K562 (cell line): ENCODE data around the gene DLX2. TPM values are rescaled to one million over a fixed set of nuclear protein-coding genes. Genes with fewer than 3 reads are reported as not detected.

Source experiments
- CSDE1 ChIP-seq, 2 experiments: fragments of 450-650 bp; IDR thresholded peaks; 2 replicates each; pipeline ENCODE4 v1.6.1; 2016; ENCODE audit warnings: mild to moderate bottlenecking in 1 of 2
- MAFK ChIP-seq: IDR thresholded peaks from 2 replicates; pipeline ENCODE4 v1.6.1; 2011; ENCODE audit warnings: low read length, improper control_type of control experiment
- SMC3 ChIP-seq: conservative IDR thresholded peaks from 2 replicates; pipeline ENCODE4 v1.6.1; 2011; ENCODE audit warnings: low read depth, low read length, improper control_type of control experiment; ENCODE audit not compliant: insufficient read depth
- ZNF165 ChIP-seq: fragments of 250-450 bp; sonication (Bioruptor Pico); IDR thresholded peaks from 2 replicates; pipeline ENCODE4 v1.4.0; 2020; ENCODE audit warnings: borderline replicate concordance
- ZNF174 ChIP-seq: fragments of 250-450 bp; sonication (Bioruptor Pico); IDR thresholded peaks from 2 replicates; pipeline ENCODE4 v1.4.0; 2020; ENCODE audit warnings: mild to moderate bottlenecking
- polyA plus RNA-seq, 8 experiments: library from polyadenylated mRNA; depleted of rRNA in 4 of 8; stranded (reverse) in 5 of 8; unstranded in 3 of 8; fragments of >200 nt; fragmentation: Nextera tagmentation in 2 of 8; fragmentation: Illumina TruSeq in 1 of 8; extraction: Ambion mirVana in 2 of 8; extraction: Trizol in 1 of 8; gene quantifications; 2 replicates each; pipeline versions ENCODE4 v1.2.1 to v1.2.3, GENCODE V29; 2011 to 2014; ENCODE audit warnings: inconsistent platforms in 1 of 8, missing spikeins in 1 of 8
- total RNA-seq, 7 experiments: library from RNA; depleted of rRNA in 6 of 7; stranded (reverse); fragments of >200 nt in 6 of 7; fragmentation: Illumina TruSeq in 2 of 7; extraction: Trizol in 2 of 7; gene quantifications; 2 replicates each; pipeline versions ENCODE4 v1.2.1 to v1.2.3, GENCODE V29; 2011 to 2021; ENCODE audit warnings: low replicate concordance in 1 of 7
- TF ChIP-seq, protein P1 (sequence below), 3 experiments: fragments of 200-800 bp in 1 of 3; fragments of 250-450 bp in 1 of 3; fragments of 450-650 bp in 1 of 3; sonication (Bioruptor Pico) in 1 of 3; sonication (Bioruptor generic) in 1 of 3; formaldehyde crosslinking in 1 of 3; IDR thresholded peaks; 2 replicates each; pipeline versions ENCODE4 v1.6.1 to v1.8.0; 2016 to 2022; ENCODE audit warnings: mild to moderate bottlenecking in 2 of 3, missing genetic modification characterization in 2 of 3, missing compliant biosample characterization in 1 of 3, moderate library complexity in 1 of 3
- TF ChIP-seq, protein P2 (sequence below), 3 experiments: fragments of 200-800 bp in 1 of 3; sonication (Bioruptor generic) in 1 of 3; sonication (generic) in 1 of 3; formaldehyde crosslinking in 1 of 3; IDR thresholded peaks; 2 replicates each; pipeline versions ENCODE4 v1.6.1 to v1.8.0; 2016 to 2022; ENCODE audit warnings: mild to moderate bottlenecking in 2 of 3, missing compliant biosample characterization in 2 of 3, missing genetic modification characterization in 2 of 3, missing genetic modification reagents in 1 of 3
- TF ChIP-seq, protein P3 (sequence below): sonication (generic); formaldehyde crosslinking; IDR thresholded peaks from 2 replicates; pipeline ENCODE4 v1.8.0; 2022; ENCODE audit warnings: mild to moderate bottlenecking, missing genetic modification reagents
- TF ChIP-seq, protein P4 (sequence below): fragments of 450-650 bp; IDR thresholded peaks from 2 replicates; pipeline ENCODE4 v1.6.1; 2017; ENCODE audit warnings: antibody characterized with exemption, mild to moderate bottlenecking
- TF ChIP-seq, protein P5 (sequence below): sonication (generic); formaldehyde crosslinking; IDR thresholded peaks from 2 replicates; pipeline ENCODE4 v1.8.1; 2023; ENCODE audit warnings: mild to moderate bottlenecking, missing genetic modification reagents
- TF ChIP-seq, protein P6 (sequence below): fragments of 450-650 bp; IDR thresholded peaks from 2 replicates; pipeline ENCODE4 v1.6.1; 2016; ENCODE audit warnings: low read depth, mild to moderate bottlenecking, moderate library complexity

DLX2 gene
- total and polyA plus RNA-seq, 9 of the 15 experiments (the other 6 are each of a cell fraction or from before 2014, with no cell fraction given): 0.14 to 4.3 (median 0.86) TPM

DNA sequence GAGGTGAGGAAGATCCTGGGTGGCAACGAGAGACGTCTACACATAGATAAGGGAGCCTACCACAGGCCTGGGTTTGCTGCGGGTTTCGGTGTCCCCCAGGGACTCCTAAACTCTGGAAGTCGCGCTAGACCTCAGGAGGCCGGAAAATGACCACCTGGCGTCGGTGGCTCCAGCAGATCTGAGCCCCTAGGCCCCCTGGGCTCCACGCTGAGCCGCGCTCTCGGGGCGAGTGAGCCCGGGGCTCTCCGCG is 18.4 kb downstream of the DLX2 start (continued):
- TF ChIP-seq, protein P1, sequence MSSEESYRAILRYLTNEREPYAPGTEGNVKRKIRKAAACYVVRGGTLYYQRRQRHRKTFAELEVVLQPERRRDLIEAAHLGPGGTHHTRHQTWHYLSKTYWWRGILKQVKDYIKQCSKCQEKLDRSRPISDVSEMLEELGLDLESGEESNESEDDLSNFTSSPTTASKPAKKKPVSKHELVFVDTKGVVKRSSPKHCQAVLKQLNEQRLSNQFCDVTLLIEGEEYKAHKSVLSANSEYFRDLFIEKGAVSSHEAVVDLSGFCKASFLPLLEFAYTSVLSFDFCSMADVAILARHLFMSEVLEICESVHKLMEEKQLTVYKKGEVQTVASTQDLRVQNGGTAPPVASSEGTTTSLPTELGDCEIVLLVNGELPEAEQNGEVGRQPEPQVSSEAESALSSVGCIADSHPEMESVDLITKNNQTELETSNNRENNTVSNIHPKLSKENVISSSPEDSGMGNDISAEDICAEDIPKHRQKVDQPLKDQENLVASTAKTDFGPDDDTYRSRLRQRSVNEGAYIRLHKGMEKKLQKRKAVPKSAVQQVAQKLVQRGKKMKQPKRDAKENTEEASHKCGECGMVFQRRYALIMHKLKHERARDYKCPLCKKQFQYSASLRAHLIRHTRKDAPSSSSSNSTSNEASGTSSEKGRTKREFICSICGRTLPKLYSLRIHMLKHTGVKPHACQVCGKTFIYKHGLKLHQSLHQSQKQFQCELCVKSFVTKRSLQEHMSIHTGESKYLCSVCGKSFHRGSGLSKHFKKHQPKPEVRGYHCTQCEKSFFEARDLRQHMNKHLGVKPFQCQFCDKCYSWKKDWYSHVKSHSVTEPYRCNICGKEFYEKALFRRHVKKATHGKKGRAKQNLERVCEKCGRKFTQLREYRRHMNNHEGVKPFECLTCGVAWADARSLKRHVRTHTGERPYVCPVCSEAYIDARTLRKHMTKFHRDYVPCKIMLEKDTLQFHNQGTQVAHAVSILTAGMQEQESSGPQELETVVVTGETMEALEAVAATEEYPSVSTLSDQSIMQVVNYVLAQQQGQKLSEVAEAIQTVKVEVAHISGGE (CRISPR knock-in tag; IDR thresholded peaks at IDR 0.05): no peak
- TF ChIP-seq CSDE1 (IDR thresholded peaks at IDR 0.05) (0 out of 4 replicates have a peak, but pooled peaks of 1 of the 2 experiments have one; percentile 2), SMC3 (no peak), ZNF165 (CRISPR knock-in tag) (no peak), ZNF174 (CRISPR knock-in tag) (no peak), MAFK (no peak)
- TF ChIP-seq, protein P2, sequence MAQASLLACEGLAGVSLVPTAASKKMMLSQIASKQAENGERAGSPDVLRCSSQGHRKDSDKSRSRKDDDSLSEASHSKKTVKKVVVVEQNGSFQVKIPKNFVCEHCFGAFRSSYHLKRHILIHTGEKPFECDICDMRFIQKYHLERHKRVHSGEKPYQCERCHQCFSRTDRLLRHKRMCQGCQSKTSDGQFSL (CRISPR knock-in tag; IDR thresholded peaks at IDR 0.05): no peak
- TF ChIP-seq, protein P2 (tag; IDR thresholded peaks at IDR 0.05): no peak
- TF ChIP-seq, protein P3, sequence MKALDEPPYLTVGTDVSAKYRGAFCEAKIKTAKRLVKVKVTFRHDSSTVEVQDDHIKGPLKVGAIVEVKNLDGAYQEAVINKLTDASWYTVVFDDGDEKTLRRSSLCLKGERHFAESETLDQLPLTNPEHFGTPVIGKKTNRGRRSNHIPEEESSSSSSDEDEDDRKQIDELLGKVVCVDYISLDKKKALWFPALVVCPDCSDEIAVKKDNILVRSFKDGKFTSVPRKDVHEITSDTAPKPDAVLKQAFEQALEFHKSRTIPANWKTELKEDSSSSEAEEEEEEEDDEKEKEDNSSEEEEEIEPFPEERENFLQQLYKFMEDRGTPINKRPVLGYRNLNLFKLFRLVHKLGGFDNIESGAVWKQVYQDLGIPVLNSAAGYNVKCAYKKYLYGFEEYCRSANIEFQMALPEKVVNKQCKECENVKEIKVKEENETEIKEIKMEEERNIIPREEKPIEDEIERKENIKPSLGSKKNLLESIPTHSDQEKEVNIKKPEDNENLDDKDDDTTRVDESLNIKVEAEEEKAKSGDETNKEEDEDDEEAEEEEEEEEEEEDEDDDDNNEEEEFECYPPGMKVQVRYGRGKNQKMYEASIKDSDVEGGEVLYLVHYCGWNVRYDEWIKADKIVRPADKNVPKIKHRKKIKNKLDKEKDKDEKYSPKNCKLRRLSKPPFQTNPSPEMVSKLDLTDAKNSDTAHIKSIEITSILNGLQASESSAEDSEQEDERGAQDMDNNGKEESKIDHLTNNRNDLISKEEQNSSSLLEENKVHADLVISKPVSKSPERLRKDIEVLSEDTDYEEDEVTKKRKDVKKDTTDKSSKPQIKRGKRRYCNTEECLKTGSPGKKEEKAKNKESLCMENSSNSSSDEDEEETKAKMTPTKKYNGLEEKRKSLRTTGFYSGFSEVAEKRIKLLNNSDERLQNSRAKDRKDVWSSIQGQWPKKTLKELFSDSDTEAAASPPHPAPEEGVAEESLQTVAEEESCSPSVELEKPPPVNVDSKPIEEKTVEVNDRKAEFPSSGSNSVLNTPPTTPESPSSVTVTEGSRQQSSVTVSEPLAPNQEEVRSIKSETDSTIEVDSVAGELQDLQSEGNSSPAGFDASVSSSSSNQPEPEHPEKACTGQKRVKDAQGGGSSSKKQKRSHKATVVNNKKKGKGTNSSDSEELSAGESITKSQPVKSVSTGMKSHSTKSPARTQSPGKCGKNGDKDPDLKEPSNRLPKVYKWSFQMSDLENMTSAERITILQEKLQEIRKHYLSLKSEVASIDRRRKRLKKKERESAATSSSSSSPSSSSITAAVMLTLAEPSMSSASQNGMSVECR: no peak
- TF ChIP-seq, protein P4, sequence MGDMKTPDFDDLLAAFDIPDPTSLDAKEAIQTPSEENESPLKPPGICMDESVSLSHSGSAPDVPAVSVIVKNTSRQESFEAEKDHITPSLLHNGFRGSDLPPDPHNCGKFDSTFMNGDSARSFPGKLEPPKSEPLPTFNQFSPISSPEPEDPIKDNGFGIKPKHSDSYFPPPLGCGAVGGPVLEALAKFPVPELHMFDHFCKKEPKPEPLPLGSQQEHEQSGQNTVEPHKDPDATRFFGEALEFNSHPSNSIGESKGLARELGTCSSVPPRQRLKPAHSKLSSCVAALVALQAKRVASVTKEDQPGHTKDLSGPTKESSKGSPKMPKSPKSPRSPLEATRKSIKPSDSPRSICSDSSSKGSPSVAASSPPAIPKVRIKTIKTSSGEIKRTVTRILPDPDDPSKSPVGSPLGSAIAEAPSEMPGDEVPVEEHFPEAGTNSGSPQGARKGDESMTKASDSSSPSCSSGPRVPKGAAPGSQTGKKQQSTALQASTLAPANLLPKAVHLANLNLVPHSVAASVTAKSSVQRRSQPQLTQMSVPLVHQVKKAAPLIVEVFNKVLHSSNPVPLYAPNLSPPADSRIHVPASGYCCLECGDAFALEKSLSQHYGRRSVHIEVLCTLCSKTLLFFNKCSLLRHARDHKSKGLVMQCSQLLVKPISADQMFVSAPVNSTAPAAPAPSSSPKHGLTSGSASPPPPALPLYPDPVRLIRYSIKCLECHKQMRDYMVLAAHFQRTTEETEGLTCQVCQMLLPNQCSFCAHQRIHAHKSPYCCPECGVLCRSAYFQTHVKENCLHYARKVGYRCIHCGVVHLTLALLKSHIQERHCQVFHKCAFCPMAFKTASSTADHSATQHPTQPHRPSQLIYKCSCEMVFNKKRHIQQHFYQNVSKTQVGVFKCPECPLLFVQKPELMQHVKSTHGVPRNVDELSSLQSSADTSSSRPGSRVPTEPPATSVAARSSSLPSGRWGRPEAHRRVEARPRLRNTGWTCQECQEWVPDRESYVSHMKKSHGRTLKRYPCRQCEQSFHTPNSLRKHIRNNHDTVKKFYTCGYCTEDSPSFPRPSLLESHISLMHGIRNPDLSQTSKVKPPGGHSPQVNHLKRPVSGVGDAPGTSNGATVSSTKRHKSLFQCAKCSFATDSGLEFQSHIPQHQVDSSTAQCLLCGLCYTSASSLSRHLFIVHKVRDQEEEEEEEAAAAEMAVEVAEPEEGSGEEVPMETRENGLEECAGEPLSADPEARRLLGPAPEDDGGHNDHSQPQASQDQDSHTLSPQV: peak; percentile 78; the same call in 1 of the 2 replicates
- TF ChIP-seq, protein P5, sequence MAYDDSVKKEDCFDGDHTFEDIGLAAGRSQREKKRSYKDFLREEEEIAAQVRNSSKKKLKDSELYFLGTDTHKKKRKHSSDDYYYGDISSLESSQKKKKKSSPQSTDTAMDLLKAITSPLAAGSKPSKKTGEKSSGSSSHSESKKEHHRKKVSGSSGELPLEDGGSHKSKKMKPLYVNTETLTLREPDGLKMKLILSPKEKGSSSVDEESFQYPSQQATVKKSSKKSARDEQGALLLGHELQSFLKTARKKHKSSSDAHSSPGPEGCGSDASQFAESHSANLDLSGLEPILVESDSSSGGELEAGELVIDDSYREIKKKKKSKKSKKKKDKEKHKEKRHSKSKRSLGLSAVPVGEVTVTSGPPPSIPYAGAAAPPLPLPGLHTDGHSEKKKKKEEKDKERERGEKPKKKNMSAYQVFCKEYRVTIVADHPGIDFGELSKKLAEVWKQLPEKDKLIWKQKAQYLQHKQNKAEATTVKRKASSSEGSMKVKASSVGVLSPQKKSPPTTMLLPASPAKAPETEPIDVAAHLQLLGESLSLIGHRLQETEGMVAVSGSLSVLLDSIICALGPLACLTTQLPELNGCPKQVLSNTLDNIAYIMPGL: 0 out of 2 replicates have a peak, but pooled peaks have one; percentile 5
- TF ChIP-seq, protein P6, sequence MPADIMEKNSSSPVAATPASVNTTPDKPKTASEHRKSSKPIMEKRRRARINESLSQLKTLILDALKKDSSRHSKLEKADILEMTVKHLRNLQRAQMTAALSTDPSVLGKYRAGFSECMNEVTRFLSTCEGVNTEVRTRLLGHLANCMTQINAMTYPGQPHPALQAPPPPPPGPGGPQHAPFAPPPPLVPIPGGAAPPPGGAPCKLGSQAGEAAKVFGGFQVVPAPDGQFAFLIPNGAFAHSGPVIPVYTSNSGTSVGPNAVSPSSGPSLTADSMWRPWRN: no peak
